ENCODE data around the gene SLFNL1. TPM values are rescaled to one million over a fixed set of nuclear protein-coding genes. Genes with fewer than 3 reads are reported as not detected.

SLFNL1 gene
- total and polyA plus RNA-seq, 2 experiments from 2014 or later, result 0.14 to 0.29 TPM

DNA sequence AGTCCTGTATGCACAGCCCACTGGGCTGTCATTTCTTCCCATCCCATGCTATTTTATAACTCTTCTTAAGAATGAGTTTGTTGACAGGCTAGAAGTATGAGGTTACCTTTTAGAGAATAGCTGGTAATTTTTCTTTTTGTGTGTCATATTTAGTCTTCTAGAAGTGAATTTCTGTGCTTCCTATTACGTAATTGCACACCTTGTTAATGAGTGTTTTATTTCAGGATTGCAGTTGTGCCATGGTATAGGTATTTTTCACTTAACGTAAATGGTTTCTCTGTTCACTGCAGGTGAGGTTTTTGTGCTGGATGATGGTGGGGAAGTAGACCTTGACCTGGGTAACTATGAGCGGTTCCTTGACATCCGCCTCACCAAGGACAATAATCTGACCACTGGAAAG lies 37.0 kb downstream of the SLFNL1 start:
- Histone ChIP-seq H3F3A (replicated peaks; ENCODE audit: low read depth) (0 out of 2 replicates have a peak, but pooled peaks cover 6% of the 10 kb centered on the region), H3K27me3 (ENCODE audit: insufficient read depth) (no peaks in the 10 kb centered on the region), H3K9me2 (ENCODE audit: insufficient read depth) (no peaks in the 10 kb centered on the region), H4K20me1 (replicated peaks; ENCODE audit: insufficient read depth) (peaks cover 33% of the 10 kb centered on the region), H3K79me2 (replicated peaks; ENCODE audit: insufficient read depth) (peaks cover 60% of the 10 kb centered on the region), H3K4me3 (no peak overlapping the region), H3K4me1 (ENCODE audit: insufficient read depth) (peaks cover 19% of the 10 kb centered on the region), H3K4me2 (no peak overlapping the region), H3K27ac (ENCODE audit: low read depth) (no peak overlapping the region), H3K36me3 (ENCODE audit: insufficient read depth) (peaks cover 57% of the 10 kb centered on the region), H2AFZ (no peak overlapping the region)
- TF ChIP-seq NANOG (IDR thresholded peaks at IDR 0.05; ENCODE audit: borderline replicate concordance), result no peak
- TF ChIP-seq, protein P1, sequence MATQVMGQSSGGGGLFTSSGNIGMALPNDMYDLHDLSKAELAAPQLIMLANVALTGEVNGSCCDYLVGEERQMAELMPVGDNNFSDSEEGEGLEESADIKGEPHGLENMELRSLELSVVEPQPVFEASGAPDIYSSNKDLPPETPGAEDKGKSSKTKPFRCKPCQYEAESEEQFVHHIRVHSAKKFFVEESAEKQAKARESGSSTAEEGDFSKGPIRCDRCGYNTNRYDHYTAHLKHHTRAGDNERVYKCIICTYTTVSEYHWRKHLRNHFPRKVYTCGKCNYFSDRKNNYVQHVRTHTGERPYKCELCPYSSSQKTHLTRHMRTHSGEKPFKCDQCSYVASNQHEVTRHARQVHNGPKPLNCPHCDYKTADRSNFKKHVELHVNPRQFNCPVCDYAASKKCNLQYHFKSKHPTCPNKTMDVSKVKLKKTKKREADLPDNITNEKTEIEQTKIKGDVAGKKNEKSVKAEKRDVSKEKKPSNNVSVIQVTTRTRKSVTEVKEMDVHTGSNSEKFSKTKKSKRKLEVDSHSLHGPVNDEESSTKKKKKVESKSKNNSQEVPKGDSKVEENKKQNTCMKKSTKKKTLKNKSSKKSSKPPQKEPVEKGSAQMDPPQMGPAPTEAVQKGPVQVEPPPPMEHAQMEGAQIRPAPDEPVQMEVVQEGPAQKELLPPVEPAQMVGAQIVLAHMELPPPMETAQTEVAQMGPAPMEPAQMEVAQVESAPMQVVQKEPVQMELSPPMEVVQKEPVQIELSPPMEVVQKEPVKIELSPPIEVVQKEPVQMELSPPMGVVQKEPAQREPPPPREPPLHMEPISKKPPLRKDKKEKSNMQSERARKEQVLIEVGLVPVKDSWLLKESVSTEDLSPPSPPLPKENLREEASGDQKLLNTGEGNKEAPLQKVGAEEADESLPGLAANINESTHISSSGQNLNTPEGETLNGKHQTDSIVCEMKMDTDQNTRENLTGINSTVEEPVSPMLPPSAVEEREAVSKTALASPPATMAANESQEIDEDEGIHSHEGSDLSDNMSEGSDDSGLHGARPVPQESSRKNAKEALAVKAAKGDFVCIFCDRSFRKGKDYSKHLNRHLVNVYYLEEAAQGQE (IDR thresholded peaks at IDR 0.05; ENCODE audit: unreplicated experiment), result no peak
- TF ChIP-seq EZH2phosphoT487 (IDR thresholded peaks at IDR 0.05; ENCODE audit: unreplicated experiment), result no peak
- TF ChIP-seq, protein P2, sequence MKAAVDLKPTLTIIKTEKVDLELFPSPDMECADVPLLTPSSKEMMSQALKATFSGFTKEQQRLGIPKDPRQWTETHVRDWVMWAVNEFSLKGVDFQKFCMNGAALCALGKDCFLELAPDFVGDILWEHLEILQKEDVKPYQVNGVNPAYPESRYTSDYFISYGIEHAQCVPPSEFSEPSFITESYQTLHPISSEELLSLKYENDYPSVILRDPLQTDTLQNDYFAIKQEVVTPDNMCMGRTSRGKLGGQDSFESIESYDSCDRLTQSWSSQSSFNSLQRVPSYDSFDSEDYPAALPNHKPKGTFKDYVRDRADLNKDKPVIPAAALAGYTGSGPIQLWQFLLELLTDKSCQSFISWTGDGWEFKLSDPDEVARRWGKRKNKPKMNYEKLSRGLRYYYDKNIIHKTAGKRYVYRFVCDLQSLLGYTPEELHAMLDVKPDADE (IDR thresholded peaks at IDR 0.05), result no peak
- no peak for TF ChIP-seq JUNB (IDR thresholded peaks at IDR 0.05; ENCODE audit: unreplicated experiment)
- no peak for TF ChIP-seq EZH2 (IDR thresholded peaks at IDR 0.05; ENCODE audit: low read depth, unreplicated experiment)
- TF ChIP-seq POLR2AphosphoS5 (IDR thresholded peaks at IDR 0.05; ENCODE audit: low read depth), result no peak
- no peak for TF ChIP-seq ZNF114 (CRISPR knock-in tag; IDR thresholded peaks at IDR 0.05)
- TF ChIP-seq CREB1 (CRISPR knock-in tag; IDR thresholded peaks at IDR 0.05; ENCODE audit: low read depth), result no peak
- TF ChIP-seq, protein P3, sequence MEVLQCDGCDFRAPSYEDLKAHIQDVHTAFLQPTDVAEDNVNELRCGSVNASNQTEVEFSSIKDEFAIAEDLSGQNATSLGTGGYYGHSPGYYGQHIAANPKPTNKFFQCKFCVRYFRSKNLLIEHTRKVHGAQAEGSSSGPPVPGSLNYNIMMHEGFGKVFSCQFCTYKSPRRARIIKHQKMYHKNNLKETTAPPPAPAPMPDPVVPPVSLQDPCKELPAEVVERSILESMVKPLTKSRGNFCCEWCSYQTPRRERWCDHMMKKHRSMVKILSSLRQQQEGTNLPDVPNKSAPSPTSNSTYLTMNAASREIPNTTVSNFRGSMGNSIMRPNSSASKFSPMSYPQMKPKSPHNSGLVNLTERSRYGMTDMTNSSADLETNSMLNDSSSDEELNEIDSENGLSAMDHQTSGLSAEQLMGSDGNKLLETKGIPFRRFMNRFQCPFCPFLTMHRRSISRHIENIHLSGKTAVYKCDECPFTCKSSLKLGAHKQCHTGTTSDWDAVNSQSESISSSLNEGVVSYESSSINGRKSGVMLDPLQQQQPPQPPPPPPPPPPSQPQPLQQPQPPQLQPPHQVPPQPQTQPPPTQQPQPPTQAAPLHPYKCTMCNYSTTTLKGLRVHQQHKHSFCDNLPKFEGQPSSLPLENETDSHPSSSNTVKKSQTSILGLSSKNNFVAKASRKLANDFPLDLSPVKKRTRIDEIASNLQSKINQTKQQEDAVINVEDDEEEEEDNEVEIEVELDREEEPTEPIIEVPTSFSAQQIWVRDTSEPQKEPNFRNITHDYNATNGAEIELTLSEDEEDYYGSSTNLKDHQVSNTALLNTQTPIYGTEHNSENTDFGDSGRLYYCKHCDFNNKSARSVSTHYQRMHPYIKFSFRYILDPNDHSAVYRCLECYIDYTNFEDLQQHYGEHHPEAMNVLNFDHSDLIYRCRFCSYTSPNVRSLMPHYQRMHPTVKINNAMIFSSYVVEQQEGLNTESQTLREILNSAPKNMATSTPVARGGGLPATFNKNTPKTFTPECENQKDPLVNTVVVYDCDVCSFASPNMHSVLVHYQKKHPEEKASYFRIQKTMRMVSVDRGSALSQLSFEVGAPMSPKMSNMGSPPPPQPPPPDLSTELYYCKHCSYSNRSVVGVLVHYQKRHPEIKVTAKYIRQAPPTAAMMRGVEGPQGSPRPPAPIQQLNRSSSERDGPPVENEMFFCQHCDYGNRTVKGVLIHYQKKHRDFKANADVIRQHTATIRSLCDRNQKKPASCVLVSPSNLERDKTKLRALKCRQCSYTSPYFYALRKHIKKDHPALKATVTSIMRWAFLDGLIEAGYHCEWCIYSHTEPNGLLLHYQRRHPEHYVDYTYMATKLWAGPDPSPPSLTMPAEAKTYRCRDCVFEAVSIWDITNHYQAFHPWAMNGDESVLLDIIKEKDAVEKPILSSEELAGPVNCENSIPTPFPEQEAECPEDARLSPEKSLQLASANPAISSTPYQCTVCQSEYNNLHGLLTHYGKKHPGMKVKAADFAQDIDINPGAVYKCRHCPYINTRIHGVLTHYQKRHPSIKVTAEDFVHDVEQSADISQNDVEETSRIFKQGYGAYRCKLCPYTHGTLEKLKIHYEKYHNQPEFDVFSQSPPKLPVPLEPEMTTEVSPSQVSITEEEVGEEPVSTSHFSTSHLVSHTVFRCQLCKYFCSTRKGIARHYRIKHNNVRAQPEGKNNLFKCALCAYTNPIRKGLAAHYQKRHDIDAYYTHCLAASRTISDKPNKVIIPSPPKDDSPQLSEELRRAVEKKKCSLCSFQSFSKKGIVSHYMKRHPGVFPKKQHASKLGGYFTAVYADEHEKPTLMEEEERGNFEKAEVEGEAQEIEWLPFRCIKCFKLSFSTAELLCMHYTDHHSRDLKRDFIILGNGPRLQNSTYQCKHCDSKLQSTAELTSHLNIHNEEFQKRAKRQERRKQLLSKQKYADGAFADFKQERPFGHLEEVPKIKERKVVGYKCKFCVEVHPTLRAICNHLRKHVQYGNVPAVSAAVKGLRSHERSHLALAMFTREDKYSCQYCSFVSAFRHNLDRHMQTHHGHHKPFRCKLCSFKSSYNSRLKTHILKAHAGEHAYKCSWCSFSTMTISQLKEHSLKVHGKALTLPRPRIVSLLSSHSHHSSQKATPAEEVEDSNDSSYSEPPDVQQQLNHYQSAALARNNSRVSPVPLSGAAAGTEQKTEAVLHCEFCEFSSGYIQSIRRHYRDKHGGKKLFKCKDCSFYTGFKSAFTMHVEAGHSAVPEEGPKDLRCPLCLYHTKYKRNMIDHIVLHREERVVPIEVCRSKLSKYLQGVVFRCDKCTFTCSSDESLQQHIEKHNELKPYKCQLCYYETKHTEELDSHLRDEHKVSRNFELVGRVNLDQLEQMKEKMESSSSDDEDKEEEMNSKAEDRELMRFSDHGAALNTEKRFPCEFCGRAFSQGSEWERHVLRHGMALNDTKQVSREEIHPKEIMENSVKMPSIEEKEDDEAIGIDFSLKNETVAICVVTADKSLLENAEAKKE (CRISPR knock-in tag; IDR thresholded peaks at IDR 0.05), result no peak
- TF ChIP-seq, protein P4, sequence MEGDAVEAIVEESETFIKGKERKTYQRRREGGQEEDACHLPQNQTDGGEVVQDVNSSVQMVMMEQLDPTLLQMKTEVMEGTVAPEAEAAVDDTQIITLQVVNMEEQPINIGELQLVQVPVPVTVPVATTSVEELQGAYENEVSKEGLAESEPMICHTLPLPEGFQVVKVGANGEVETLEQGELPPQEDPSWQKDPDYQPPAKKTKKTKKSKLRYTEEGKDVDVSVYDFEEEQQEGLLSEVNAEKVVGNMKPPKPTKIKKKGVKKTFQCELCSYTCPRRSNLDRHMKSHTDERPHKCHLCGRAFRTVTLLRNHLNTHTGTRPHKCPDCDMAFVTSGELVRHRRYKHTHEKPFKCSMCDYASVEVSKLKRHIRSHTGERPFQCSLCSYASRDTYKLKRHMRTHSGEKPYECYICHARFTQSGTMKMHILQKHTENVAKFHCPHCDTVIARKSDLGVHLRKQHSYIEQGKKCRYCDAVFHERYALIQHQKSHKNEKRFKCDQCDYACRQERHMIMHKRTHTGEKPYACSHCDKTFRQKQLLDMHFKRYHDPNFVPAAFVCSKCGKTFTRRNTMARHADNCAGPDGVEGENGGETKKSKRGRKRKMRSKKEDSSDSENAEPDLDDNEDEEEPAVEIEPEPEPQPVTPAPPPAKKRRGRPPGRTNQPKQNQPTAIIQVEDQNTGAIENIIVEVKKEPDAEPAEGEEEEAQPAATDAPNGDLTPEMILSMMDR (conservative IDR thresholded peaks at IDR 0.05; ENCODE audit: low read depth in 2 of 2), result no peak
- H3K27me3 Mint-ChIP-seq (ENCODE audit: insufficient read depth, low read depth, poor library complexity), result peaks cover 6% of the 10 kb centered on the region
- no peaks in the 10 kb centered on the region for H3K9me3 Mint-ChIP-seq
- ATAC-seq (no peak), DNase-seq (ENCODE audit: low spot score) (no peak)
- no peak overlapping the region for H3K27ac Mint-ChIP-seq
- H3K4me1 Mint-ChIP-seq, result peaks cover 18% of the 10 kb centered on the region
- H3K4me3 Mint-ChIP-seq, result no peak overlapping the region
- peaks cover 73% of the 10 kb centered on the region for H3K36me3 Mint-ChIP-seq (ENCODE audit: low read depth)

Measured in GM23338 (cell line).